Epithelial cell of esophagus (primary cell): ENCODE measurements around the gene LINS1.
"Not testable (repeated sequence)": the region's sequence is repeated elsewhere in the genome, so short reads cannot be mapped to it uniquely, and the experiment has no call there.

Experiments
- DNase-seq: peaks from one replicate; pipeline ENCODE4 v3.0.0; 2010; ENCODE audit warnings: low read depth
- H3K4me3 ChIP-seq: 2 replicates; pipeline ENCODE4 v1.5.1; 2011; ENCODE audit warnings: mild to moderate bottlenecking, low read length, control low read depth
- CTCF ChIP-seq: IDR thresholded peaks from 2 replicates; pipeline ENCODE4 v1.5.1; 2011; ENCODE audit warnings: low read depth, mild to moderate bottlenecking, low read length, control low read depth, inconsistent platforms; ENCODE audit not compliant: insufficient read depth; ENCODE audit errors: missing control alignments

The LINS1 gene

GRCh38 chr15:100593431-100593830, 8.6 kb downstream of the LINS1 start:
- TF ChIP-seq CTCF: no peak
- no peak for DNase-seq
- H3K4me3 ChIP-seq: no peak overlapping the region

- no peak for TF ChIP-seq CTCF
- DNase-seq: no peak
- no peak overlapping the region for H3K4me3 ChIP-seq
Measured at GRCh38 chr15:100592898-100593297, 9.1 kb downstream of the LINS1 start.

GRCh38 chr15:100591835-100592234, 10.1 kb downstream of the LINS1 start:
- no peak for TF ChIP-seq CTCF
- no peak for DNase-seq

GRCh38 chr15:100591163-100591562, 10.8 kb downstream of the LINS1 start:
- DNase-seq: not testable (repeated sequence)

More at GRCh38 chr15:100591835-100592234, 10.1 kb downstream of the LINS1 start:
- no peak overlapping the region for H3K4me3 ChIP-seq

GRCh38 chr15:100588638-100589242, 13.2 kb downstream of the LINS1 start:
- no peak for TF ChIP-seq CTCF
- no peak for DNase-seq
- H3K4me3 ChIP-seq: no peak overlapping the region

More at GRCh38 chr15:100591163-100591562, 10.8 kb downstream of the LINS1 start:
- not testable (repeated sequence) for H3K4me3 ChIP-seq

DNA sequence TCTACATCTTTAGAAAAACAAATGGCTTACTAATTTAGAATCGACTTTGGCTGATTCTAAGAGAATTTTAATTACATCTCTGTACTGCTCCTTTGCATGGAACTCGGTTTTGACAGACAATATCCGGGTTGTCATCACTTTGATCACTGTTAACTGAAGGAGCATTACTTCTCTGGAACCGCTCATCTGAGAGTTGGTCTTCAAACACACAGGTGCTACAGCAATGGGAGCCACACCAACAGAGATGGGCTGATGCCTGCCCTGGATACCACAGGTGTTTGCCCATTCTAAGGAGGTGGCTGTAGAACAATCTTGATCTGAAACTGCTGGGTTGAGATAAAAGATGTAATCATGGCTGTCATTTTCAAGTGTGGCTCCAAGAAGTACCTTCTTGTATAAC, 21.6 kb downstream of the LINS1 start:
- no peak for TF ChIP-seq CTCF
- H3K4me3 ChIP-seq: no peak overlapping the region
- no peak for DNase-seq

GRCh38 chr15:100573526-100573925, 28.5 kb downstream of the LINS1 start:
- no peak overlapping the region for H3K4me3 ChIP-seq
- no peak for TF ChIP-seq CTCF
- no peak for DNase-seq
